Measurements from ENCODE around the gene SUSD1. TPM values are rescaled to one million over a fixed set of nuclear protein-coding genes. Genes with fewer than 3 reads are reported as not detected.

SUSD1 gene
- total RNA-seq, 2 experiments from 2014 or later = 8.3 to 8.7 TPM

DNA sequence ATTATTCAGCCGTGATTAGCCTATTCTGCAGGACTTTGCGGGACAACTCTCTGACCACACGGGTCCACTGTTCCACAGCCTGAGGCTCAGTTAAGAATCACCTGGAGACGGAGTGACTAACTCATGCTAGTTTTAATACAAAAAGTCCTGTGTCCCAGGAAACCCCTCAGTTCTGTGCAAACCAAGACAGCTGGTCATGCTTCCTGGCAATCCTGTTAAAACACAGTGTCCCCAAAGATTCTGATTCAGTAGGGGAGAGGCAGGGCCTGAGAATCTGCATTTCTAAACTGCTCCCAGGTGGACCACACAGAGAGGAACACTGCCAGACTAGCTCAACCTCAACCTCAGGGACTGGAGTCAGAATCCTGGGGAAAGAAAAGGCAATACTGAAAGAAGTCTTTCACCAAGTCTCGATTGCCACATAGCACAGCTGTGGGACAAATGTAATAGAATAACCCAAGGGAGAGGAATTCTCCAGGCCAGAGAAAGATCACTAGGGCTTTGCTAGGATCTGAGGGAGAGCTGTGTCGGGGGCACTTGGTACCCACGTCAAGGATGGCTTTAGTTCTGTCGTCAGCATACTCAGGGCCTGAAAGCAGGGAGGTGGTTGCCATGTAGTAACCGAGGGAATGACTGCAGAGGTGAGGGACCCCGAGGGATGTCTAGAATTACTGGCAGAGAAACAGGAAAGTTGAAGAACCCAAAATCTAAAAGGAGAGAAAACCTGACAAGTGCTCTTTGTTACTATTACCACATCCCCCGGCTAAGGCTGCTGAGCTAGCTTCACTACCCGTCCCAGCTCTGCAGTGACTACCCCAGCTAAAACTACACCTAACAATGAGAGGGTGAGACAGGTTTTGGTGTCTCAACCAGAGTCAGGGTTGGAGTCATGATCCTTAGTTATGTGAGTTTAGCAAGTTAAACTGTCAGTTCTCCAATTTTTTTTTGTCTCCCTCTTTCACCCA lies 8.6 kb downstream of the SUSD1 start:
- no peak for DNase-seq
- no peak for ATAC-seq (ENCODE audit: low read depth)
- peaks cover 31% of the 10 kb centered on the region for H3K4me1 Mint-ChIP-seq
- no peak overlapping the region for H3K4me3 Mint-ChIP-seq
- no peak overlapping the region for H3K27ac Mint-ChIP-seq
- no peaks in the 10 kb centered on the region for H3K9me3 Mint-ChIP-seq
- no peaks in the 10 kb centered on the region for H3K27me3 Mint-ChIP-seq
- POLR2A ChIA-PET = interaction anchor here (0.7 kb wide), 1 partner anchor 8 kb away, joined by 3 read pairs; no protein-coding TSS in a partner anchor
- peaks cover 19% of the 10 kb centered on the region for H3K36me3 Mint-ChIP-seq

- POLR2A ChIA-PET = interaction anchor here (0.7 kb wide), 1 partner anchor 611 kb away, joined by 3 read pairs; no protein-coding TSS in a partner anchor
- peaks cover 9% of the 10 kb centered on the region for H3K36me3 Mint-ChIP-seq
- H3K27me3 Mint-ChIP-seq = no peaks in the 10 kb centered on the region
- H3K9me3 Mint-ChIP-seq = no peaks in the 10 kb centered on the region
- H3K4me1 Mint-ChIP-seq = peaks cover 9% of the 10 kb centered on the region
- H3K27ac Mint-ChIP-seq = no peak overlapping the region
- ATAC-seq (ENCODE audit: low read depth) (no peak), DNase-seq (no peak)
- no peak overlapping the region for H3K4me3 Mint-ChIP-seq
These were observed 12.3 kb downstream of the SUSD1 start for GRCh38 chr9:112162621-112163413.

DNA sequence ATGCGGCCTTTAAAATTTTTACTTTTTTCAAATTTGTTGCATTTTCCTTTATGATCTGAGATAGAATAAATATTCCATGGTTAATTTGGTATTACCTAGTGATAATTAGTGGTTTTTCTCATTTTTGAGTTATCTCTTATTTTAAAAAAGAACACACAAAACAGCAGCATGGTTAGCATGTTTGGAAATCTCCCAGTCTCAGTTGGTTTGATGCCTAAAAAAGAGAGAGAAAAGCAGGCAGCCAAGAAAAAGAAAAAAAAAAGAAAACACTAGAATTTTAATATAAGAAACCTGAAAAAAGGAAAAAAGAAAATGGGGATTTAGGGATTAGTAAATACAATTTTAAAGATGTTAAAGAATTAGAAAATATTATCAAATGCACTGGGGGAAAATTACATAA lies 15.3 kb downstream of the SUSD1 start:
- Mint-ChIP-seq H3K27me3 (no peaks in the 10 kb centered on the region), H3K9me3 (no peaks in the 10 kb centered on the region), H3K27ac (no peak overlapping the region), H3K36me3 (peaks cover 19% of the 10 kb centered on the region), H3K4me1 (peaks cover 3% of the 10 kb centered on the region), H3K4me3 (no peak overlapping the region)
- ATAC-seq (ENCODE audit: low read depth) (no peak), DNase-seq (no peak)
- POLR2A ChIA-PET = no interaction called here

- no peak for DNase-seq
- no peak overlapping the region for H3K27ac Mint-ChIP-seq
- H3K4me3 Mint-ChIP-seq = no peak overlapping the region
- peaks cover 19% of the 10 kb centered on the region for H3K36me3 Mint-ChIP-seq
- POLR2A ChIA-PET = interaction anchor here (1.1 kb wide), 1 partner anchor 8 kb away, joined by 3 read pairs; no protein-coding TSS in a partner anchor
- H3K4me1 Mint-ChIP-seq = peaks cover 3% of the 10 kb centered on the region
- H3K9me3 Mint-ChIP-seq = no peaks in the 10 kb centered on the region
- no peak for ATAC-seq (ENCODE audit: low read depth)
- no peaks in the 10 kb centered on the region for H3K27me3 Mint-ChIP-seq
These were observed 16.3 kb downstream of the SUSD1 start for GRCh38 chr9:112158656-112159367.

- ATAC-seq (ENCODE audit: low read depth) = no peak
- no peak for DNase-seq
- no peaks in the 10 kb centered on the region for H3K27me3 Mint-ChIP-seq
- H3K9me3 Mint-ChIP-seq = no peaks in the 10 kb centered on the region
- H3K27ac Mint-ChIP-seq = no peak overlapping the region
- POLR2A ChIA-PET = interaction anchor here (1.1 kb wide), 1 partner anchor 9 kb away, joined by 3 read pairs; no protein-coding TSS in a partner anchor
- H3K36me3 Mint-ChIP-seq = peaks cover 19% of the 10 kb centered on the region
- peaks cover 3% of the 10 kb centered on the region for H3K4me1 Mint-ChIP-seq
- H3K4me3 Mint-ChIP-seq = no peak overlapping the region
These were observed 17.1 kb downstream of the SUSD1 start for GRCh38 chr9:112157961-112158360.

- Mint-ChIP-seq H3K27me3 (no peaks in the 10 kb centered on the region), H3K4me1 (no peaks in the 10 kb centered on the region), H3K4me3 (no peak overlapping the region), H3K36me3 (peaks cover 19% of the 10 kb centered on the region), H3K27ac (no peak overlapping the region), H3K9me3 (no peaks in the 10 kb centered on the region)
- ATAC-seq (ENCODE audit: low read depth) = no peak
- DNase-seq = no peak
- POLR2A ChIA-PET = no interaction called here
These were observed 18.0 kb downstream of the SUSD1 start for GRCh38 chr9:112157087-112157486.

DNA sequence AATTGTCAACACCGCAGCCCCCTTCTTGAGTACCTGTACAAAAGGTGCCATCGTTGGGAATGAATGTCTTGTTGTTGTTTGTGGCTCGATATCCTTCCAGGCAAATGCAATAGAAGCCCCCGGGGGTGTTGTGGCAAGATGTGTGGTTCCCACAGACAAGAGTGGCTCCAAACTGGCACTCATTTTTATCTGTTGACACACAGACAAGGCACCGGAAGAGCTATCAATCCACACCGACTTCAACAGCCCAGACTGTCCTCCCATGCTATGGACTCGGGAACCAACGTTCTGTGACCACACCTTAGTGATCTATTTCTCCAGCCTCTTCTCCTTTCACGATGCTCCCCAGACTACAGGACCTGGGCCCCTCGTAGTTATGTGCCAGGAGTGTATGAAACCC lies 25.9 kb downstream of the SUSD1 start:
- Mint-ChIP-seq H3K27ac (no peak overlapping the region), H3K27me3 (no peaks in the 10 kb centered on the region), H3K4me3 (no peak overlapping the region), H3K9me3 (no peaks in the 10 kb centered on the region), H3K36me3 (peaks cover 14% of the 10 kb centered on the region), H3K4me1 (no peaks in the 10 kb centered on the region)
- no peak for ATAC-seq (ENCODE audit: low read depth)
- no peak for DNase-seq
- POLR2A ChIA-PET = no interaction called here

- POLR2A ChIA-PET = interaction anchor here (1.1 kb wide), 1 partner anchor 174 kb away, joined by 3 read pairs; no protein-coding TSS in a partner anchor
- no peak for ATAC-seq (ENCODE audit: low read depth)
These were observed 29.2 kb downstream of the SUSD1 start for GRCh38 chr9:112145886-112146285.

GRCh38 chr9:112144807-112145206 lies 30.3 kb downstream of the SUSD1 start:
- Mint-ChIP-seq H3K4me3 (no peak overlapping the region), H3K4me1 (peaks cover 4% of the 10 kb centered on the region), H3K36me3 (peaks cover 26% of the 10 kb centered on the region), H3K27me3 (no peaks in the 10 kb centered on the region), H3K9me3 (no peaks in the 10 kb centered on the region), H3K27ac (no peak overlapping the region)
- POLR2A ChIA-PET = no interaction called here
- DNase-seq = no peak
- no peak for ATAC-seq (ENCODE audit: low read depth)

More at GRCh38 chr9:112145886-112146285, 29.2 kb downstream of the SUSD1 start:
- peaks cover under 1% of the 10 kb centered on the region for H3K4me1 Mint-ChIP-seq
- H3K27ac Mint-ChIP-seq = no peak overlapping the region
- no peak for DNase-seq
- H3K27me3 Mint-ChIP-seq = no peaks in the 10 kb centered on the region
- no peaks in the 10 kb centered on the region for H3K9me3 Mint-ChIP-seq
- H3K36me3 Mint-ChIP-seq = peaks cover 27% of the 10 kb centered on the region
- H3K4me3 Mint-ChIP-seq = no peak overlapping the region

DNA sequence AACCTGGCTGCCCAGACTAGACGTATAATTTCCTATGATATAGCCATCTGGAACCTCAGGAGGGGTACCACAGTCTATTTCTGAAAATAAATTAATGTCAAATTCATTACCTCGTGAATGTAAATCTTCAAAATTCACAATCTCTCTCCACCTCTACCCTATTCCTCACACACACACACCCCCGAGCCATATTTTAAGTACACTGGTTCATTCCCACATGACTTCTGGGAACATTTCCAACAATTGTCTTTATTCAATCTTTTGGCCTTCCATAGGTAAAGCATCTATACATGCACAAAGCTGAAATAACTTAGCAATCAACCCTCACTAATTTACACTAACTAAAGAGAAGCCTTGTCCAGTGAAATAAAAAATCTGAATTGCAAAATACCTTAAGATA lies 32.7 kb downstream of the SUSD1 start:
- ATAC-seq (ENCODE audit: low read depth) (no peak), DNase-seq (no peak)
- POLR2A ChIA-PET = interaction anchor here (0.6 kb wide), 1 partner anchor 26 kb away, joined by 3 read pairs; no protein-coding TSS in a partner anchor
- peaks cover 4% of the 10 kb centered on the region for H3K4me1 Mint-ChIP-seq
- H3K9me3 Mint-ChIP-seq = no peaks in the 10 kb centered on the region
- no peak overlapping the region for H3K4me3 Mint-ChIP-seq
- no peak overlapping the region for H3K27ac Mint-ChIP-seq
- H3K36me3 Mint-ChIP-seq = peaks cover 26% of the 10 kb centered on the region
- no peaks in the 10 kb centered on the region for H3K27me3 Mint-ChIP-seq

DNA sequence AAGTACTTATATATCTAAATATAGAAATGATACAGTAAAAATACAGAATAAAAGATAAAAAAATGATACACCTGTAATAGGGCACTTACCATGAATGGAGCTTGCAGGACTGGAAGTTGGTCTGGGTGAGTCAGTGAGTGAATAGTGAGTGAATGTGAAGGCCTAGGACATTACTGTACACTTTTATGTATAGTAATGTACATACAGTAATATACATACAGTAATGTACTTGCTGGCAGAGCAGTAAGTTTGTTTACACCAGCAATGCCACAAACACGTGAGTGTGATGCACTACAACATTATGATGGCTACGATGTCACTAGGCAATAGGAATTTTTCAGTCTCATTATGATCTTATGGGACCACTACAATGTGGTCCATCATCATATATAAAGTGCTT lies 34.2 kb downstream of the SUSD1 start:
- H3K4me1 Mint-ChIP-seq = peaks cover 4% of the 10 kb centered on the region
- peaks cover 26% of the 10 kb centered on the region for H3K36me3 Mint-ChIP-seq
- no peaks in the 10 kb centered on the region for H3K27me3 Mint-ChIP-seq
- H3K9me3 Mint-ChIP-seq = no peaks in the 10 kb centered on the region
- H3K27ac Mint-ChIP-seq = peak overlapping the region; percentile 7
- no peak for ATAC-seq (ENCODE audit: low read depth)
- no peak for DNase-seq
- POLR2A ChIA-PET = interaction anchor here (0.7 kb wide), 1 partner anchor 28 kb away, joined by 3 read pairs; no protein-coding TSS in a partner anchor
- H3K4me3 Mint-ChIP-seq = no peak overlapping the region

DNA sequence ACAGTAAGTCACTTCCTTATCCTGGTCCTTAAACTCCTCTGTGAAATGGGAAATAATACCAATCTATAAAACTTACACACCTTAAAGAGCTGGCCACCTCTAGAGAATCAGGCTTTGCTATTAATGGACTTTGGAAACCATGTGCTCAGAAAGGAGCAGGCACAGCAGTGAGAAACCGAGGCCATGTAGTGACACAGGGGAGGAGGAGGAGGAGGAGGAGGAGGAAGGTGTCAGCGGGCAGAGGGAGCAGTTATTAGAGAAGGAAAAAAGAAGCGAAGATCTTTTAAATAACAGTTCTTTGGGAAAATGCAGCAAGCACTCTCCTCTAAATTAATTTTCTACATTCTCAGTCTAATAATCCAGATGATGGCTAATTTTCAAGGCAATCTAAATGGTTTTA lies 38.0 kb downstream of the SUSD1 start:
- POLR2A ChIA-PET = no interaction called here
- Mint-ChIP-seq H3K27ac (no peak overlapping the region), H3K27me3 (no peaks in the 10 kb centered on the region), H3K4me1 (peaks cover 7% of the 10 kb centered on the region), H3K4me3 (no peak overlapping the region), H3K36me3 (peaks cover 36% of the 10 kb centered on the region), H3K9me3 (peaks cover 3% of the 10 kb centered on the region)
- ATAC-seq (ENCODE audit: low read depth) (no peak), DNase-seq (no peak)

DNA sequence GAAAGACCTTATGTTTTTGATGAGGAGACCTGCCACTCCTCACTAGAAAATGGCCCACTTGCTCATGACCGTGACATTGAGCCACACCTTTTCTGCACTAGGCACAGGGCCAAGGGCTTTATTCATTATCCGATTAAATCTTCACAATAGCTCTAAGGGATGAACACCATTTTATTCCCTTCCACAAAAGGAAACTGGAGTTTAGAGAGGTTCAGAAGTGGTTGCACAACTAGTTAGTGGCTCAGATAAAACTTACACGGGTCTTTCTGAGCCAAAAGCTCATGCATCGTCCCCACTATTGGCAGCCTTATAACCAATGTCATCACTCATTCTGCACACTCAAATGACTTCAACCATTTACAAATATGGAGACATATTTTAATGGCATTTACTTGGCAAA lies 39.4 kb downstream of the SUSD1 start:
- Mint-ChIP-seq H3K27me3 (no peaks in the 10 kb centered on the region), H3K9me3 (peaks cover 3% of the 10 kb centered on the region), H3K4me3 (no peak overlapping the region), H3K27ac (no peak overlapping the region), H3K36me3 (peaks cover 34% of the 10 kb centered on the region), H3K4me1 (peaks cover 5% of the 10 kb centered on the region)
- POLR2A ChIA-PET = no interaction called here
- DNase-seq (no peak), ATAC-seq (ENCODE audit: low read depth) (no peak)

All from activated naive CD8-positive, alpha-beta T cell treated with anti-CD3 and anti-CD28 coated beads, Interleukin-2, amount 10 ng/mL, durations not matched to agents 7 days and 5 days (primary cell).